ENCODE data around the gene CD63. TPM values are rescaled to one million over a fixed set of nuclear protein-coding genes. Genes with fewer than 3 reads are reported as not detected.
A peak's percentile ranks its signal among the peaks of the same experiment; 100 is the strongest.

CD63 gene
- total and polyA plus RNA-seq, 2 of the 13 experiments (the other 11 are each of a cell fraction or from before 2014, with no cell fraction given), result 234 to 277 TPM

- Histone ChIP-seq H3K4me1 (ENCODE audit: insufficient read depth, low read length) (peaks cover 81% of the 10 kb centered on the region), H4K20me1 (ENCODE audit: insufficient read depth, low read length) (0 out of 2 replicates have a peak, but pooled peaks cover 2% of the 10 kb centered on the region), H3K27ac (ENCODE audit: extremely low read length, insufficient read depth, low read length) (peak overlapping the region; percentile 59)
- TF ChIP-seq KDM3A (CRISPR knock-in tag; IDR thresholded peaks at IDR 0.05; ENCODE audit: low read depth) (0 out of 2 replicates have a peak, but pooled peaks have one; percentile 60), HMGXB4 (CRISPR knock-in tag; IDR thresholded peaks at IDR 0.05; ENCODE audit: borderline replicate concordance in 1 of 2, low read depth in 1 of 2) (peak in 1 of 2 experiments; percentile 41; a peak in 2 of 4 replicates), IRF2 (CRISPR knock-in tag; IDR thresholded peaks at IDR 0.05) (peak; percentile 31; the same call in 1 of the 2 replicates), AGO1 (IDR thresholded peaks at IDR 0.05; ENCODE audit: low read depth, low read length, poor library complexity, severe bottlenecking) (peak; percentile 70), XRCC5 (optimal IDR thresholded peaks at IDR 0.05; ENCODE audit: low read length) (peak; percentile 34), RXRA (CRISPR knock-in tag; IDR thresholded peaks at IDR 0.05) (peak; percentile 21; the same call in 1 of the 2 replicates), RBFOX2 (IDR thresholded peaks at IDR 0.05; ENCODE audit: low read depth, low read length) (0 out of 2 replicates have a peak, but pooled peaks have one; percentile 29), HNF1A (IDR thresholded peaks at IDR 0.05; ENCODE audit: low read depth) (no peak), HNF1A (CRISPR knock-in tag; IDR thresholded peaks at IDR 0.05; ENCODE audit: borderline replicate concordance) (0 out of 2 replicates have a peak, but pooled peaks have one; percentile 22), PPARG (CRISPR knock-in tag; conservative IDR thresholded peaks at IDR 0.05) (peak; percentile 89), ARID2 (CRISPR knock-in tag; IDR thresholded peaks at IDR 0.05; ENCODE audit: borderline replicate concordance) (no peak), ZNF232 (CRISPR knock-in tag; IDR thresholded peaks at IDR 0.05; ENCODE audit: borderline replicate concordance) (0 out of 2 replicates have a peak, but pooled peaks have one; percentile 20), PITX1 (CRISPR knock-in tag; IDR thresholded peaks at IDR 0.05) (0 out of 2 replicates have a peak, but pooled peaks have one; percentile 14), CTCF (CRISPR knock-in tag; IDR thresholded peaks at IDR 0.05) (peak; percentile 84), TGIF2 (CRISPR knock-in tag; IDR thresholded peaks at IDR 0.05) (no peak), RXRB (CRISPR knock-in tag; IDR thresholded peaks at IDR 0.05; ENCODE audit: borderline replicate concordance) (peak; percentile 46; the same call in 1 of the 2 replicates)
These were observed 7.8 kb downstream of the CD63 start for GRCh38 chr12:55720894-55721444.

More at GRCh38 chr12:55720894-55721444, 7.8 kb downstream of the CD63 start:
- in situ Hi-C loops (cut with HindIII; ENCODE audit: extremely low pct_ligation_motif_present, low pct_unique_long_range_greater_than_20kb), result no loop called here
- peak overlapping the region in 2 of 3 experiments; percentile 15 to 46; a peak in 1 of 6 replicates for H3K4me3 ChIP-seq (replicated peaks in 1 of 3; ENCODE audit: insufficient read depth in 1 of 3, low read depth in 2 of 3, low read length in 3 of 3)
- peaks cover 6 to 16% of the 10 kb centered on the region in 2 experiments for H3K36me3 ChIP-seq (replicated peaks in 1 of 2; ENCODE audit: control insufficient read depth in 1 of 2, insufficient read depth in 2 of 2, low read length in 2 of 2)
- no peaks in the 10 kb centered on the region for H3K79me2 ChIP-seq (ENCODE audit: insufficient read depth, low read length)
- ATAC-seq (peak; percentile 80), DNase-seq (ENCODE audit: low spot score) (peak; percentile 55), FAIRE-seq (peak; percentile 51)
- H3K4me2 ChIP-seq (ENCODE audit: low read depth, low read length), result peak overlapping the region; percentile 62
- ChIA-PET CTCF (ENCODE audit: low intra/inter-chr PET ratio, low total read pairs) (interaction anchor here (1.0 to 2.5 kb wide), 4 partner anchors 16 to 61 kb away, joined by 4 to 13 read pairs (median 6); a partner anchor contains a TSS), POLR2A (interaction anchor here (0.6 to 5.3 kb wide), 11 partner anchors 8 to 289 kb away, joined by 3 to 38 read pairs (median 5); partner anchors contain the start of genes CD63, DNAJC14, PYM1 and RAB5B)
- no peak overlapping the region for H2AFZ ChIP-seq (ENCODE audit: low read length)
- no peaks in the 10 kb centered on the region for H3K27me3 ChIP-seq (ENCODE audit: control insufficient read depth in 1 of 2, insufficient read depth in 2 of 2, low read length in 2 of 2)
- no peaks in the 10 kb centered on the region for H3K9me3 ChIP-seq (ENCODE audit: low read length)
- intact Hi-C loops (cut with micrococcal nuclease; ENCODE audit: unreplicated experiment), result loop anchor here (1.0 to 5.0 kb wide), 5 partner anchors 14 to 534 kb away; partner anchors contain the start of gene ITGA7
- TSS peak; percentile 13 for BruUV-seq (replicated peaks)
- H3K9ac ChIP-seq (ENCODE audit: insufficient read depth, low read depth, low read length), result no peak overlapping the region
- WGBS (ENCODE audit: low lambda C conversion rate), result 90% methylated on average over 2 of the region's 9 CpGs

Measured in HepG2 (cell line).